ENCODE data around the gene COQ8A. TPM values are rescaled to one million over a fixed set of nuclear protein-coding genes. Genes with fewer than 3 reads are reported as not detected.
A peak's percentile ranks its signal among the peaks of the same experiment; 100 is the strongest.

COQ8A gene
- total and polyA plus RNA-seq, 4 donors: 16.2 to 50.5 (median 29.1) TPM

DNA sequence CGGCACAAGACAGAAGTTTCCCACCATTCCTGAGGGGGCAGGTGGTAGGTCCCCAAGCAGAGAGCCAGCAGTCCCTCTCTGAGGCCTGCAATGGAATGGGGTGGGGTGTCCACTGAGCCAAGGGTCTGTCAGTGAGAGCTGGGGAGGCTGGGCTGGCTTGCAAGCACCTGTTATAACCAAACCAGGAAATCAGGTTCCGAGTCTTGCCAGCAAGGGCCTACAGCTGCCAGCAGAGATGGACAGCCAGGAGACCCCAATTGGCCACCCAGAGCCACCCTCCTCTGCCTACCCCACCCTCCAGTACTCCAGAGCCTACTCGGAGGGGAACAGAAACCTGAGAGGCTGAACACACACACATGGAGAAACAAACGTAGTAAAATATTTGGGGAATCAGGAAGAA is 37.5 kb upstream of the COQ8A start:
- TF ChIP-seq, protein P1, sequence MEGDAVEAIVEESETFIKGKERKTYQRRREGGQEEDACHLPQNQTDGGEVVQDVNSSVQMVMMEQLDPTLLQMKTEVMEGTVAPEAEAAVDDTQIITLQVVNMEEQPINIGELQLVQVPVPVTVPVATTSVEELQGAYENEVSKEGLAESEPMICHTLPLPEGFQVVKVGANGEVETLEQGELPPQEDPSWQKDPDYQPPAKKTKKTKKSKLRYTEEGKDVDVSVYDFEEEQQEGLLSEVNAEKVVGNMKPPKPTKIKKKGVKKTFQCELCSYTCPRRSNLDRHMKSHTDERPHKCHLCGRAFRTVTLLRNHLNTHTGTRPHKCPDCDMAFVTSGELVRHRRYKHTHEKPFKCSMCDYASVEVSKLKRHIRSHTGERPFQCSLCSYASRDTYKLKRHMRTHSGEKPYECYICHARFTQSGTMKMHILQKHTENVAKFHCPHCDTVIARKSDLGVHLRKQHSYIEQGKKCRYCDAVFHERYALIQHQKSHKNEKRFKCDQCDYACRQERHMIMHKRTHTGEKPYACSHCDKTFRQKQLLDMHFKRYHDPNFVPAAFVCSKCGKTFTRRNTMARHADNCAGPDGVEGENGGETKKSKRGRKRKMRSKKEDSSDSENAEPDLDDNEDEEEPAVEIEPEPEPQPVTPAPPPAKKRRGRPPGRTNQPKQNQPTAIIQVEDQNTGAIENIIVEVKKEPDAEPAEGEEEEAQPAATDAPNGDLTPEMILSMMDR (IDR thresholded peaks at IDR 0.05; ENCODE audit: control extremely low read depth, extremely low read depth): no peak
- WGBS, 2 donors: 51 to 62% methylated on average over 4 of the region's 4 CpGs
- H3K9ac ChIP-seq (ENCODE audit: insufficient read depth in 1 of 2, low read length in 2 of 2): no peak overlapping the region
- ATAC-seq (ENCODE audit: insufficient read depth, low FRiP score): no peak
- peaks cover 0 to 13% (median 3%) of the 10 kb centered on the region in 5 donors for H3K4me1 ChIP-seq (ENCODE audit: control insufficient read depth in 5 of 5, insufficient read depth in 5 of 5, low read length in 5 of 5)
- no peaks in the 10 kb centered on the region for H3K27me3 ChIP-seq (ENCODE audit: control insufficient read depth in 3 of 3, insufficient read depth in 3 of 3, low read length in 2 of 3)
- no peak overlapping the region for H3K27ac ChIP-seq (ENCODE audit: low read depth in 1 of 2, low read length in 1 of 2)
- peaks cover 0 to 12% (median 0%) of the 10 kb centered on the region in 4 donors for H3K36me3 ChIP-seq (ENCODE audit: control insufficient read depth in 4 of 4, insufficient read depth in 4 of 4, low read length in 4 of 4)
- DNase-seq: peak in 1 of 3 donors; percentile 22
- H3K9me3 ChIP-seq (ENCODE audit: control insufficient read depth in 4 of 4, insufficient read depth in 3 of 4, low read length in 3 of 4): no peaks in the 10 kb centered on the region
- H3K4me3 ChIP-seq: no peak overlapping the region

DNA sequence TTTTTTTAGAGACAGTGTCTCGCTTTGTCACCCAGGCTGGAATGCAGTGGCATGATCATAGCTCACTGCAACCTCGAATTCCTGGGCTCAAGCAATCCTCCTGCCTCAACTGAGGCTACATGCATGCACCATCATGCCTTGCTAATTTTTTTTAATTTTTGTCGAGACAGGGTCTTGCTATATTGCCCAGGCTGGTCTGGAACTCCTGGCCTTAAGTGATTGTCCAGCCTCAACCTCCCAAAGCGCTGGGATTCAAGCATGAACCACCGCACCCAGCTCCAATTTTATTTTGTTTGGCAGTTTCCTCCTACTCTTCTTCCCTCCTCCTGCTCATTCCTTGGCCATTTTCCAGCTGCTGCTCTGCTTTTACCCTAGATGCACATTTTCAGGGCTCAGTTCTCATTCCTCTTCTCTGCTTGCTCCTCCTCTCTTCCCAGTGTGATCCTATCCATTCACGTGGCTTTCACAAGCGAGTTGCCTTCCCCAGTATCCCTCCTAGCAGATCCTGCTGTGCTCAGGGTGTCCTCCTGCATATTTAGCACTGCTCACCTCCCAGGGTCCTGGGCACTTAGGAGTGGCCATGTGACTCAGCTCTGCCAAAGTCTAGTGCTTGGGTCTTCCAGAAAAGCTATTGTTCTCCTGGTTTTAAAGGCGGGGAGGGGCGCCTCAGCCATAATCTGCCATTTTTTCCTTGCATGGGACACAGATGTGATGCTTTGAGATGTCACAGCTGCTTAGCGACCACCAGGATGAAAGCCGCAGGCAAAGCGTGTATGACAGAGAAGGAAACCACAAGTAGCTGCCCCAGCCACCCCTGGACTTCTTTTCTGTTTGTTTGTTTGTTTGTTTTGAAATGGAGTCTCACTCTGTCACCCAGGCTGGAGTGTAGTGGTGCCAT is 36.0 kb upstream of the COQ8A start:
- no peaks in the 10 kb centered on the region for H3K9me3 ChIP-seq (ENCODE audit: control insufficient read depth in 4 of 4, insufficient read depth in 3 of 4, low read length in 3 of 4)
- peaks cover 0 to 13% (median 0%) of the 10 kb centered on the region in 4 donors for H3K36me3 ChIP-seq (ENCODE audit: control insufficient read depth in 4 of 4, insufficient read depth in 4 of 4, low read length in 4 of 4)
- H3K27me3 ChIP-seq (ENCODE audit: control insufficient read depth in 3 of 3, insufficient read depth in 3 of 3, low read length in 2 of 3): no peaks in the 10 kb centered on the region
- no peak overlapping the region for H3K4me3 ChIP-seq
- TF ChIP-seq, protein P1 (IDR thresholded peaks at IDR 0.05; ENCODE audit: control extremely low read depth, extremely low read depth): no peak
- DNase-seq (peak; percentile 83 to 89 (median 88)), ATAC-seq (ENCODE audit: insufficient read depth, low FRiP score) (no peak)
- H3K27ac ChIP-seq (ENCODE audit: low read depth in 1 of 2, low read length in 1 of 2): no peak overlapping the region
- peaks cover 0 to 13% (median 3%) of the 10 kb centered on the region in 5 donors for H3K4me1 ChIP-seq (ENCODE audit: control insufficient read depth in 5 of 5, insufficient read depth in 5 of 5, low read length in 5 of 5)
- WGBS, 2 donors: 81 to 85% methylated on average over 12 of the region's 12 CpGs
- H3K9ac ChIP-seq (ENCODE audit: insufficient read depth in 1 of 2, low read length in 2 of 2): no peak overlapping the region

DNA sequence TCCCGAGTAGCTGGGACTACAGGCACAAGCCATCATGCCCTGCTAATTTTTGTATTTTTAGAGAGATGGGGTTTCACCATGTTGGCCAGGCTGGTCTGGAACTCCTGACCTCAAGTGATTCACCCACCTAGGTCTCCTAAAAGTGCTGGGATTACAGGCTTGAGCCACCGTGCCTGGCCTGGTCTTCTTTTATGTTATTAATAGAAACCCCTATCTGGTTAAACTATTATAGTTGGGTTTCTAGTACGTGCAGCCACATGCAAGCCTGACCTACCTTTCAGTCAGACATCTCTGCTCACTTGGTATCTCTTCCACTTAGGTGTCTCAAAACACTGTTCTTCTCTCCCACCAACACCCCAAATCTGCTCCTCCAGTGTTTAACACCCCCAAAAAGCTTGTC is 35.3 kb upstream of the COQ8A start:
- no peak for ATAC-seq (ENCODE audit: insufficient read depth, low FRiP score)
- Histone ChIP-seq H3K36me3 (ENCODE audit: control insufficient read depth in 4 of 4, insufficient read depth in 4 of 4, low read length in 4 of 4) (peaks cover 0 to 10% (median 0%) of the 10 kb centered on the region in 4 donors), H3K4me3 (no peak overlapping the region), H3K9me3 (ENCODE audit: control insufficient read depth in 4 of 4, insufficient read depth in 3 of 4, low read length in 3 of 4) (no peaks in the 10 kb centered on the region), H3K27ac (ENCODE audit: low read depth in 1 of 2, low read length in 1 of 2) (no peak overlapping the region), H3K27me3 (ENCODE audit: control insufficient read depth in 3 of 3, insufficient read depth in 3 of 3, low read length in 2 of 3) (no peaks in the 10 kb centered on the region), H3K9ac (ENCODE audit: insufficient read depth in 1 of 2, low read length in 2 of 2) (no peak overlapping the region), H3K4me1 (ENCODE audit: control insufficient read depth in 5 of 5, insufficient read depth in 5 of 5, low read length in 5 of 5) (peaks cover 0 to 13% (median 3%) of the 10 kb centered on the region in 5 donors)
- DNase-seq: no peak
- TF ChIP-seq, protein P1 (IDR thresholded peaks at IDR 0.05; ENCODE audit: control extremely low read depth, extremely low read depth): no peak
- 91 to 97% methylated on average over 3 of the region's 3 CpGs for WGBS, 2 donors

All from lung (tissue), 12 donors.